ENCODE data around the gene HDAC4.

GRCh38 chr2:239287461-239287860 lies 113.4 kb downstream of the HDAC4 start:
- TF ChIP-seq, protein P1, sequence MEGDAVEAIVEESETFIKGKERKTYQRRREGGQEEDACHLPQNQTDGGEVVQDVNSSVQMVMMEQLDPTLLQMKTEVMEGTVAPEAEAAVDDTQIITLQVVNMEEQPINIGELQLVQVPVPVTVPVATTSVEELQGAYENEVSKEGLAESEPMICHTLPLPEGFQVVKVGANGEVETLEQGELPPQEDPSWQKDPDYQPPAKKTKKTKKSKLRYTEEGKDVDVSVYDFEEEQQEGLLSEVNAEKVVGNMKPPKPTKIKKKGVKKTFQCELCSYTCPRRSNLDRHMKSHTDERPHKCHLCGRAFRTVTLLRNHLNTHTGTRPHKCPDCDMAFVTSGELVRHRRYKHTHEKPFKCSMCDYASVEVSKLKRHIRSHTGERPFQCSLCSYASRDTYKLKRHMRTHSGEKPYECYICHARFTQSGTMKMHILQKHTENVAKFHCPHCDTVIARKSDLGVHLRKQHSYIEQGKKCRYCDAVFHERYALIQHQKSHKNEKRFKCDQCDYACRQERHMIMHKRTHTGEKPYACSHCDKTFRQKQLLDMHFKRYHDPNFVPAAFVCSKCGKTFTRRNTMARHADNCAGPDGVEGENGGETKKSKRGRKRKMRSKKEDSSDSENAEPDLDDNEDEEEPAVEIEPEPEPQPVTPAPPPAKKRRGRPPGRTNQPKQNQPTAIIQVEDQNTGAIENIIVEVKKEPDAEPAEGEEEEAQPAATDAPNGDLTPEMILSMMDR (IDR thresholded peaks at IDR 0.05) = no peak
- TF ChIP-seq POLR2A (IDR thresholded peaks at IDR 0.05) = no peak
